Astrocyte (in vitro differentiated cells and primary cell): Measurements from ENCODE around the gene TBC1D8B.

ENCODE experiments used
- EZH2 ChIP-seq: IDR thresholded peaks from 2 replicates; pipeline ENCODE4 v1.6.1; 2012; ENCODE audit warnings: mild to moderate bottlenecking, low read length, inconsistent platforms; ENCODE audit not compliant: insufficient read depth
- TF ChIP-seq, protein P1 (sequence below): IDR thresholded peaks from 2 replicates; pipeline ENCODE4 v1.5.1; 2011; ENCODE audit warnings: low read depth, mild to moderate bottlenecking, inconsistent platforms, low read length, moderate library complexity; ENCODE audit not compliant: insufficient read depth

DNA sequence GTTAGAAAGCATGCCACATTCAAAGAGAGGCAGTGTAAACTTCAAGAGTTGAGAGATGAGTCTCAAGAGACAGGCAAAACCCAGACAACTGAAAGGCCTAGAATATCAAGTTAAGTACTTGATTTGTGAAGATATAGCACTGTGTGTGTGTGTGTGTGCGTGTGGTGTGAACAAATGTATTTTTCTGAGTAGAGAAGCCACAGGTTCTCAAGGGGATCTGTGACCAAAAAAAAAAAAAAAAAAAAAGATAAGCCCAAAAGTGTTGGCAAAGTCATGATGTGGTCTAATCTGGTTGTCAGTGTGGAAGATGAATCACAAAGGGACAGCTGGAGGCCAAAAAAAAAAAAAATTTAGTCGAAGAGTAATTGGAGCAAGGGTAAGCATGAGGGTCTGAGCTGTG is 96.8 kb downstream of the TBC1D8B start:
- TF ChIP-seq, protein P1, sequence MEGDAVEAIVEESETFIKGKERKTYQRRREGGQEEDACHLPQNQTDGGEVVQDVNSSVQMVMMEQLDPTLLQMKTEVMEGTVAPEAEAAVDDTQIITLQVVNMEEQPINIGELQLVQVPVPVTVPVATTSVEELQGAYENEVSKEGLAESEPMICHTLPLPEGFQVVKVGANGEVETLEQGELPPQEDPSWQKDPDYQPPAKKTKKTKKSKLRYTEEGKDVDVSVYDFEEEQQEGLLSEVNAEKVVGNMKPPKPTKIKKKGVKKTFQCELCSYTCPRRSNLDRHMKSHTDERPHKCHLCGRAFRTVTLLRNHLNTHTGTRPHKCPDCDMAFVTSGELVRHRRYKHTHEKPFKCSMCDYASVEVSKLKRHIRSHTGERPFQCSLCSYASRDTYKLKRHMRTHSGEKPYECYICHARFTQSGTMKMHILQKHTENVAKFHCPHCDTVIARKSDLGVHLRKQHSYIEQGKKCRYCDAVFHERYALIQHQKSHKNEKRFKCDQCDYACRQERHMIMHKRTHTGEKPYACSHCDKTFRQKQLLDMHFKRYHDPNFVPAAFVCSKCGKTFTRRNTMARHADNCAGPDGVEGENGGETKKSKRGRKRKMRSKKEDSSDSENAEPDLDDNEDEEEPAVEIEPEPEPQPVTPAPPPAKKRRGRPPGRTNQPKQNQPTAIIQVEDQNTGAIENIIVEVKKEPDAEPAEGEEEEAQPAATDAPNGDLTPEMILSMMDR, result no peak
- no peak for TF ChIP-seq EZH2
